NCI-H2081 treated with DMSO at 0.1 percent for 48 hours (cell line): Measurements from ENCODE around the gene KCTD18.

Source experiments
- DNase-seq: peaks from one replicate; lab custom pipeline; 2025; lab: John Stamatoyannopoulos, UW

The KCTD18 gene

DNA sequence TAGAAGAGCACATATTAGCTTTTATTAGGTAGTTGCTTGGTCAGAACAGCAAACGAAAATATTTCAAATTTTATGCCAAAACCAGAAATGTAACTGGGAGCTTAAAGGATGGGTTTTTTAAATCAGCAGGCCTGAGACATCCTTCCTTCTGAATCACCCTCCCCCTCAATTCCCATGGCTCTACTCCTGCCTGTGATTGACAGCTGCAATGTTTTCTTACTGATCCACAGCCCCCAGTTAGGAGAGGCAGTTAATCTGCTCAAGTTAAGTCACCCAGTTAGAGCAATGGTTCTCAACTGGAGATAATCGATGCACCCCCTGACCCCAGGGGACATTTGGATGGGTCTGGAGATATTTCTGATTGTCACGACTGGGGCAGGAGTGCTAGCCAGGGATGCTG lies 24.9 kb downstream of the KCTD18 start:
- no peak for DNase-seq

DNA sequence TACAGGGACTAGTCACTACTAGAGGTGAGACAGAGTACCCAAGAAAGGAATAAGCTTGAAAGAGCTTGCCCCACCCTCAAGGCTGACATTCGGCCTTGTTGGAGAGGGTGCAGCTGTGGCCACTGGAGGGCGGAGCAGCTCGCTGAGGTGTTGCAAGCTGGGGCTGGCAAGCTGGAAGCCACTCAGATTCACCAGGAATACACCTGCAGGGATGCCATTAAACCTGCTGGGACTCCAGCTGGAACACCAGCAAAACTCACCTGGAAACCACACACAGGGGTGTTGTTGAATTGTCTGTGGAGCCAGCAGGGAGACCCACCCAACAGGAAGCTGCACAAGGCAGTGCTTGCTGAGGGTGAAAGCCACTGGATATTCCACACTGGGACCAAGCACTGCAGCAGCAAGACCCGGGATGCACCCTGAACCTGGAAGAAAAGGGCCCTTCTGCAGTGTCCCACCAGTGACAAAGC lies 26.1 kb downstream of the KCTD18 start:
- DNase-seq = peak; percentile 20

DNA sequence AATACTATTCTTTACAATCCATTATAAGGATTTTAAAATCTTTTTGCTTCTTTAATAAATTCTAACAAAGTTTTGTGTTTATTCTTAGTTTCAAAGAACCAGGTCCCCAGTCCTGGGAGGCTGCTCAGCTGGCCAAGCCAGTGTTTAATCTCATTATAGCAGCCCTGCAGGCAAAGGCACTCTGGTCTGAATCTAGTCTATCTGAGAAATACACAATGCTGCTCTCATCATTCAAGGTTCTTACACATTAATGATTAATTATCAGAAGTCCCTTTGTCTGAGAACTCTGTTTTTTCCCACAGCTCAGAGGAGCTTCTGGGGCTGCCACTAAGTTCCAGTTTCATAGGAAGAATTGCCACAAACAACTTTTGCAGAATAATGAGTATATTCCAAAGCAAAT lies 27.7 kb downstream of the KCTD18 start:
- DNase-seq = no peak

DNA sequence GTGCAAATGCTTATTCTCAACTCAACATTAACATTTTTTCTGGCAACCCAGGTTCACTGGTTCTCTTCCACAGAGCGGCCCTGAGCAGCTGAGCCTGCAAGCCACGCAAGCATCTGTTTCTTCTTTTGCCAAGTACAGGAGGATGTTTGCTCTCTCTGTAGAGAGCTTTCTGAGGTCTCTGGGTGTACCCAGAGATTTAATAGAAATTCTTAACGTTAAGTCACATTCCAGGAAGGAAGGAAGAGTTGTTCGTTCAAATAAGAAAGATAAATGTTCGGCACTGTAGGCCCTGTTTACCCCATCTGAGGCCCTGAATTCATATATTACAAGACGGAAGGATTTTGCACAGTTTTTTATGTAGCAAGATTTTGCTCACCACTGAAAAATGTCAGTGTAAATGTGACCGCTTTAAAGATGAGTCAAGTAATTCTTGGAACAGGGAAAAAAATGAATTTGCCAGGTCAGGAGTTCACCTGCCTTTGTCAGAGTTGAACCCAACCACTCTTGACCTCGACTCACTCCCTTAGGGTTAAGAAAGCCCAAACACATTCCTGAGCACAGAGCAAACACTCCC lies 30.1 kb downstream of the KCTD18 start:
- DNase-seq = no peak

DNA sequence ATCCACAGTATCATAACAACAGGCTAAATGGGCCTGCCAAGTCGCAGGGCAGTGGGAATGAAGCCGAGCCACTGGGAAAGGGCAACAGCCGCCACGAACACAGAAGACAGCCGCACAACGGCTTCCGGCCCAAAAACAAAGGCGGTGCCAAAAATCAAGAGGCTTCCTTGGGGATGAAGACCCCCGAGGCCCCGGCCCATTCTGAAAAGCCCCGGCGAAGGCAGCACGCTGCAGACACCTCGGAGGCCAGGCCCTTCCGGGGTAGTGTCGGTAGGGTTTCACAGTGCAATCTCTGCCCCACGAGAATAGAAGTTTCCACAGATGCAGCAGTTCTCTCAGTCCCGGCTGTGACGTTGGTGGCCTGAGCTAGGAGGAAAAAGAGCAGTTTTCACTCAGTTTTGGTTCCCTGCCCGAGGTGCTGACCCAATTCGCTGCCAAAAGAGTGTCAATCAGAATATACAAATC lies 32.2 kb downstream of the KCTD18 start:
- DNase-seq = no peak

DNA sequence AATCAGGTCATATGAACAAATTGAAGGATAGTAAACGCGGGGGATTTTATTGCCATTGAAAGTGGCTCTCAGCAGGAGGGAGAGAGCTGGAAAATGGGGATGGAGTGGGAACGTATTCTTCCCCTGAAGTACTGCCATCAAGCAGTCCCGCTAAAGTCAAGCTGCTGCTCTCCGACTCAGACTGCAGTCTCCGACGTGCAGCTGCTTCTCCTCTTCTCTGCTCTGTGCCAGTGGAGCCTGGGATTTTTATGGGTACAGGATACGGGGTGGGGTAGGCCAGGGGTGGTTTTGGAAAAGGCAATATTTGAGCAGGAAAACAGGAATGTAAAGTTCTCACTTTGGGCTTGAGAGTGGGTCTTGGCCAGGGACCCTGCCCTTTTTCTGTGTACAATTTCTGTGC lies 33.0 kb downstream of the KCTD18 start:
- DNase-seq = no peak

DNA sequence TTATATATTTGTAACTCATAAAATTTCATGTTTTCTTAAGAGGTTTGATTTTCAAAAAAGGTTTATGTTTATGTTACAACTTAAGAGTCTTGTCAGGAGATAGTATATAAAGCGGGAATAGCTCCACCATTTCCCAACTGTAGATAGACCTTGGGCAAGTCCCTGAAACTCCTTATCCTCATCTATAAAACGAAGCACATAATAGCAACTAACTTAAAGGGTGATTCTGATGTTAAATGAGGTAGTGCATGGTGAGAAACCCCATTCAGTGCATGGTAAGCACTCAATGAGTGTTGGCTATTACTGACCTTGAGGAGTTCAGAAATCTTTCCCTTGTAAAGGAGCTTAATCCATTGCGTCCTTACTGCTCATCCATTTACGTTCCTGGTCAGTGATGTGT lies 34.1 kb downstream of the KCTD18 start:
- no peak for DNase-seq

DNA sequence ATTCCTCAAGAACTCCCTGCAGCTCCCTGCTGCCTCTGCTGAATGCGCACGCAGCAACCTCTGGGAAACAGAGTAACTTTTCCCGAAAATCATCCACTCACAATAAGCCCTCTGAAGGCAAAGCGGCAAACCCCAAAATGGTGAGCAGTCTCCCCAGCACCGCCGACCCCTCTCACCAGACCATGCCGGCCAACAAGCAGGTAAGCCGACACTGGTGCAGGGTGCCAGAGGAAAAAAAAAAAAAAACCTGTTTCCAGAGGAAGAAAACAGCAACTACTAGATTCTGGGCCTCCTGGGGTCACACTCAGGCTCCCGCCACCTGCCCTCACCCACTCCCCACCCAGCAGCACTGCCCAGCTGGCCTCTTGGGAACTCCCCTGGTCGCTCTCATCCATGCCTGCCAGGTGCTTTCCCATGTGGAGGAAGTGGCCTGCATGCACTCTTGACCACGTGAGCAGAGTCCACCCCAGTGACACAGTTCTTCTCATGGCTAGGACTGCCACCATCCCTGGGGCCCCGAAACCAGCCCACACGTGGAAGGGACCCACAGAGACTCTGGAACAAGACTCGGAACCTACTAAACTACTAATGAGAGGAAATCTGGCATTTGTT lies 36.9 kb downstream of the KCTD18 start:
- no peak for DNase-seq

DNA sequence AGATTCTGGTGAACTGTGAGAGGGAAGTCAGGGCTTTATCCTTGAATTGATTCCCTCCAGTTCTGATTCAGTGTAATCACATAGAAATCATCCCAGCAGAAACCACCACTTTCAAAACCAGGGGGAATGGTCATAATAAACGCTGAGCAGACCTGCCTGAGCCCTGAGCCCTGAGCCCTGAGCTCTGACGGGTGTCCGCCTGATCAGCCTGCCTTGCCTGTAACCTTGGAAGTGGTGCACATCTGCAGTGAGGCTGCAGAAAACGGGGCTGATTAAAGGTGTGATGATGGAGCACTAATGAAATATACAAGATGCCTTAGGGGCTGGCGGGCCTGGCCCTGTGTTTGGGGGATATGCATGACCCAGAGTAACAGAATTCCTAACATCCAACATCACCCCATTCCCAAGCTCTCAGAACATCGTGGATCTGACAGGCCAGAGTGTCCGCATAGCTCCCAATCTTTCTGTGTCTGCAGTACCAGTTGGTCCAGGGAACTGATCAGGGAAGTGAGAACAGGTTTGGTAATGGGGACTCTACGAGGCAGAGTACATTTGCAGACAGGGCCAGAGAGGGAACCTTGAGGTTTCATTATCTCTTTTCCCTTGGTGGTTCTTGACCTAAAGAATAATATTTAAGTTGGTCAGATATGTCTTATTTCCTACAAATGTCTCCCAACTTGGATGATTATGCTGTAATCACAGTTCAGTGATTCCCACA lies 37.8 kb downstream of the KCTD18 start:
- no peak for DNase-seq

DNA sequence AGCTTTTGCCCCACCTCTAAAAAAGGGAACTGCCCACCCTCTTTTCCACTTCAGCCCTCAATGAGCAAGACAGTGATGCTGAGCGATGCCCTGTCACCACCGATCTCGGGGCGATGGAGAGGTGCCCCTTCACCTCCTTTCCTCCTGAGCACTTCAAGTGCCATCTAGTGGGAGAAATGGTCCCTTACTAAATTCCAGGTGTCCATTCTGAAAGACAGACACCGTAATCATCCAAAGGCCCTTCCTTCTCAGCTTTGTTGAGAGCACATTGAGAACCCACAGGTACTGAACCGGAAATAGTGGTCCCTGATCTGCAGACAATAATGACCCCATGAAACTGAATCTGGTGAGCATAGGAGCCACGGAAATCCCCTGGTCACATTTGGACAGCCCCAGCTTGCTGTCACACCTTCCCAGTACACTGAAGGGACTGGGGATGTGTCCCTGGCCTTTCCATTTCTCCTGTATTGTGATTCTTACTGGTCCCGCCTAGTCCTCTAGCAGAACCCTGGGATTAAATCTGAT lies 38.5 kb downstream of the KCTD18 start:
- DNase-seq = peak; percentile 3

DNA sequence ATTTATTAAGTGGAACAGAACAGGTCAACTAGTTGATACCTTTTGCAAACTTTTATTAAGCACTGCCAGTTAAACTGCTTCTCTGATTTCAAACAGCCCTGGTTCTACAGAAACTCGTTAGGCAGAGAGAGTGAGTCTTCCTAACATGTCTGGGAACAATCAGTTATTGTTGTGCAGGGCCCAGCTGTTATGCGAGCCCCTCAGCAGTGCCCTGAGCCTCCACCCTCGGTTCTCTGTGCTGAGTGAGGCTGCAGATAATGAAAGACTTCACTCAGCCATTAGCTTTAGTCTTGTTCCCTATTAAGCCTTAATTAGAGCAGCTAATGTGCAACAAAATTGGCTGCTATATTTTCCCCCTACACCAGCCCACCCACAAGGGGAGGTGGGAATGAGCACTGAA lies 39.6 kb downstream of the KCTD18 start:
- no peak for DNase-seq

DNA sequence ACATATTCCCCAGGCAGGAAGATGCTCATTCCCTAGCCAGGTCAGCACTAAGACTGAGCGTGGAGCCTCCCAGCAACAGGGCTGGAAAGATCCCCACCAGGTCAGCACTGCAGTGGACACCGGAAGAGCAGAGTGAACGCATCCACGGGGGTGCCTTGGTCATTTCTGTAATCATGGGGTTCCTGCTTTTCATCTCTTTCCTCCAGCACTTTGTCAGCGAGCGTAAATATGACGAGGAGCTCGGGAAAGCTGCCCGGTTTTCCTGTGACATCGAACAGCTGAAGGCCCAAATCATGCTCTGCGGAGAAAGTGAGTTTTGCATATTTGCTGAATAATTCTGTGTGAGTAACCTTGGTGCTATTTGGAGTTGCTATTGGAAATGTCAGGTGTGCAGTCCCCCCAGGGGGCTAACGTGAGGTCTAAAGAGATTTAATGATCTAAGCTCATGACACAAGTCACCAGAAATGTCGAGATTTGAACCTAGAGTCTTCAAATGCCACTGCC lies 40.1 kb downstream of the KCTD18 start:
- DNase-seq = no peak

DNA sequence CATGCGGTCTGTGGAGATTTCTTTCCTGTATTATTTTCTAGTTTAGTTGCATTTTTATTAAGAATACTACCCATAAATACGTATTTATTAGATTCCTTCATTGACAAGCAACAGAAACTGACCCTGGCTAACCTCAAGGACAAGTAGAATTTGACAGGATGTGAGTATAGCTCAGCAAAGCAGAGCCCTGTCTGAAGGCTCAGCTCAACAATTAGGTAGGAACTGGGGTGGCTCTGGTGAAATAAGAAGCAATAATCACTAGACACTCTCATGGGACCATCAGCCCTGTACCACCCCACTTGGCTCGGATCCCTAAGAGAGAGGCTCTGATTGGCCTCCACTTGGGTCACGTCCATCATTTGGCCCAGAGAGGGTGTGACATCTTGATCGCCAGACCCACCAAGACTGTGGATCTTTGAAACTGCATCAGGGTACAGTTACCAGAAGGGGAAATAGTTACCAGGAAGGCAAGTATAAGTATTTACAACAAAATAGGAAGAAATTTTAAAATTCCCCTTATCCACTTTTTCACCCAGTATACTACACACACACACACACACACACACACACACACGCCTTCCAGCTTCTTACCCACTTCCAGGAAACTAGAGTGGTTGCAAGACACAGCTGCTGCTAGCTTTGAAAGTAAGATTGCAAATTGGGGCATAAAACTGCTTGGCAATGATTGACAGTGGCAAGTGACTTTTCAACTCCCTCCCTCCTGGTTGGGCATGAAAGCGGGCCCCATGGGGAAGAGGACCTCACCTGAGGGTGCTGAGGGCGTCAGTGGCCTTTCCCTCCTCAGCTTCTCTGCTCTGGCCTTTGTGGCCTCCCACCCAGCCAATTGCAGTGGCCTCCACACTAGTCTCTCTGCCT lies 41.8 kb downstream of the KCTD18 start:
- DNase-seq = no peak

DNA sequence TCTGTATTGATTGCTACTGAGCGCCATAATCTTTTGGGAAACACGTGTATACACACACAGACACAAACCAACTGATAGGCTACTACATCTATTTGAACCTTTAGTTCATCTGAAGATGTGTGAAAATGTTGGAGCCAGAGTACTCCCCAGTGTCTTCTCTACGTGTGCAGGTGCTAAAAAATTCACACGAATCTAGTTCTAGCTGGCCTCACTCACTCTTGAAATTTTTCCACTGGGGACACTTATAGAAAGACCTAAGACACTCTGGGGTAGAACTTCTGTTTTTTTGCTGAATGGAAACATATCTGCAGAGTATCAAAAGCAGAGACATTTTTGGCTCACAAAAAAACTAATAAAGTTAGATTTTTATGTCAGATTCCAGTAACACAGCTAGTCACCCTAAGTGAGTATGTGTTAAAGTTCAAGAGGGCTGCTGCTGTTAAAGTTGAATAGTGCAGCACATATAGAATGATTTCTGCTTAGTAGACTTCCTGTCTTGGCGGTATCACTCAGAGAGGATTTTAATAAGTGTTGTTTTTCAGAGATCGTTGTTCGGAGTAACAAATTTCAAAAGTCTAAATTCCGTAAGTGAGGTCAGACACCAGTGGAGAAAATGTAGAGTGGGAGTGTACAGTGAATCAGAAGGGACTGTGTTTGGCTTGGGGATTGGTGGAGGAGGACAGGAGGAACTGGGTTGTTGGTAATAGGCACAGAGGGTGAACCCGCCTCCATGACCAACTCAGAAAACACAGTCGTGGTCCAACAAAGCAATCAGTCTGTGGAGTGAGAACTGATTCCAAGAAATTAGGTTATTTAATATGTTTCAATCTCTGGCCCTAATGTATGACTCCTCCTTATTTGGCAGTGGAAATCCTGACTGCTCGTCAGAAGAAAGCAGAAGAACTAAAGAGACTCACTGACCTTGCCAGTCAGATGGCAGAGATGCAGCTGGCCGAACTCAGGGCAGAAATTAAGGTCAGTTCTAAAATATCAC lies 43.1 kb downstream of the KCTD18 start:
- no peak for DNase-seq

DNA sequence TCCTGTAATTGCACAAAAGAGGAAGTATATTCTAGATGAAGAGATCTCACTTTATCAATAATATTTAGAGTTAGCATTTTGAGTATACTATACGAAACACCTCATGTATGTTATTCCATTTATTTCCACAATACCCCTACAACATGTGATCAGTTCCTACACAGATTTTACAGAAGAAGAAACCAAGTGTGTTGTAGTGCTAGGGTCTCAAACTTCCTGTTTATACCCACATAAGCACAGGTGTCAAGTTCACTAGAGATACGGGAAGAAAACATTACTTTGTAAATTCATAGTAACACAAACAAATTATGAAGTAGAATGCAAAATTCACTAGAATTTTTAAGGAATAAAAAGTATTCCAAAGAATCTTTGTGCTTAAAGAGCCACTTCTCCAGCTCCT lies 46.4 kb downstream of the KCTD18 start:
- DNase-seq = no peak

DNA sequence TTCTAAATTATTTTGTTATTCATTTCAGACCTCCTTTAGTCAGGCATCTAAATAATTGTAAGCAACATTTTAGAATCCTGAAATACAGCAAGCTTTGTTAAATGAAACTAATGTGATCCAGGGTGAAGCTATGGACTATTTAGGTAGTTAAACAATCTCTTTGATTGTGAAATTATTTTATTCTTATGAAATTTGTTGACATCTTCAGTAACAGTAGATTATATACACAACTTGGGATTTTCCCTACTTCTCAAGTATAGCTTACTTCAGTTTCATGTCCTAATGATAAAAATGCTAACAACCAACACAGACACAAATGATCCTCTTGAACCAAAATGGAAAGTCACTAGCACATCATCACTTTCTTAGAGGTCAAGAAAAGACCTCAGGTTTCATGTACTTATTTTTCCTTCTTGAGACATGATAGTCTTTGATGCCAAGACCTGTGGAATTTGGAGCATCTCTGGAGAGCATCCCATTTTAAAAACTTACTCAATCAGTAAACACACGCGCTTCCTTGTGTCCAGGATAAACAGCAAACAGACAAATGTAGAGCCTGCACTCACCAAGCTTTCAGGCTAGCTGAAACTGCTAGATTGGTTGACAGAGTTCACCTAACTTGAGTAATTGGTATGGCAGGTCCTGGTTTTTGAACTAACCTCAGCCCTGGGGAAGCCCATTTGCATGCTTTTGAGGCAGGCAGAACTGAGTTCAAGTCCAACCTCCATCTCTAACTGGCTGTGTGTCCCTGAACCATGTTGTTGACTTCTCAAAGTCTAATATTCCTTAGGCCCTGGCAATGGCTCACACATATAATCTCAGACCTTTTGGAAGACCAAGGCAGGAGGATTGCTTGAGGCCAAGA lies 47.8 kb downstream of the KCTD18 start:
- DNase-seq = no peak

DNA sequence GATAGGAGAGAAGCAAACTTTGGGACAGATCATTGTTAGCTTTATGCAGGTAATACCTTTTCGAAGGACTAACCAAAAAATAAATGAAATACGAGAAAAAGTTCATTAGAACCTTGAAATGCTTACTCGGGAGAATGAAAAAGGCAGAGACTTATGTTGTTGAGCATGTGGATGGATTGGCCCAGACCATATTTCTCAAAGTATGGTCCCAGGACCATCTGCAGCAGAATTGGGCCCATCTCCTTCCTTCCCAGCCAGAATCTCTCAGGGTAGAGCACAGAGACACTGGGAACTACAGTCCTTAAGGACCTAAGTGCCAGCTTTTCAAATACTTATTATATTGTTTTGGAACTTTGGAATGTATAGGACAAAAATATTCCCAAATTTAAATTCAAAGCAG lies 50.8 kb downstream of the KCTD18 start:
- no peak for DNase-seq

DNA sequence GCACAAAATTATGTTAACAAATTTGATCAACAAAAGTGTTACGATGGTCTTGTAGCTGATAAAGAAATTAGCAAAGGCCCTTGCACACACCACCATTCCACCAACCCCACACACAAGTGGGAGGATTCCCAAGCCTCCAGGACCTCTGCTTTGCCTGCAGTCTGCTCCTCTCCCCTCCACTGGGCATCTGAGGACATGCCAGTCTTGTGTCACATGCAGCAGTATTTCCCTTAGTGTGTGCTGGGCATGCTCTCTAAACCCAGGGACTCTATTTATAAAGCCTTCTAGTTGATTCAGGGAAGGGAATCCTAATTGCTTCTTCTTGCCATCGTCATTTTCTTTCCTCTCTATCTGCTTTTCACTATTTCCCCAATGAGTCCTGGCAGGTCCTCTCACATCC lies 53.3 kb downstream of the KCTD18 start:
- no peak for DNase-seq

DNA sequence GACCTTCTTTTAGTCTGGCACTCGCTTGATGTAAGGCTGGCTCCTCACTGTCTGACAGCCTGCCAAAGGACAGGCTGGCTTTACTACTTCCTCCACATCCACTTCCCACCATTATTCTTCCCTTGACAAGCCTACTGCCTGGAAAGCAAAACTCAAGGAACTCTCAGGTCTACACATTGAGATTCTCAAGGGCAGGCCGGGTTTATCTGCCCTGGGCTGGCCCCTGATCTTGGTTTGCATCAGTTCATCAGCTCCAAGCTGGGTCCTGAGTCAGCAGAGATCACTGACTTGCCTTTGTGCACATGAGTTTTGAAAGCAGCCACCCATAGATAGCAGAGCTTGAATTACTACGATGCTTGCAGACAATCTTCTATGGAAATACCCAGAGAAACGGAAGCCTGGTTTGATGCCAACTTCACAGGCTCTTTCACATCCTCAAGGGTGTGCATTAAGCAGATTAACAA lies 53.9 kb downstream of the KCTD18 start:
- no peak for DNase-seq
